K562 (cell line): ENCODE measurements around the gene CDC14A. TPM values are rescaled to one million over a fixed set of nuclear protein-coding genes. Genes with fewer than 3 reads are reported as not detected.

ENCODE experiments used
- ATF4 ChIP-seq: fragments of 450-650 bp; formaldehyde crosslinking; IDR thresholded peaks from 2 replicates; pipeline ENCODE4 v1.4.0; 2022; ENCODE audit warnings: mild to moderate bottlenecking, moderate library complexity
- CEBPG ChIP-seq, 3 experiments: fragments of 200-800 bp in 1 of 3; sonication (Bioruptor generic) in 1 of 3; sonication (generic) in 1 of 3; formaldehyde crosslinking in 1 of 3; IDR thresholded peaks in 2 of 3; conservative IDR thresholded peaks in 1 of 3; 2 replicates each; pipeline versions ENCODE4 v1.6.1 to v1.8.0; 2016 to 2022; ENCODE audit warnings: missing compliant biosample characterization in 2 of 3, missing genetic modification characterization in 2 of 3, mild to moderate bottlenecking in 1 of 3, missing genetic modification reagents in 1 of 3
- EZH2 ChIP-seq: IDR thresholded peaks from 2 replicates; pipeline ENCODE4 v1.6.1; 2012; ENCODE audit warnings: low read depth, mild to moderate bottlenecking, inconsistent platforms, low read length, borderline replicate concordance
- FOXJ2 ChIP-seq: fragments of 200-800 bp; sonication (Bioruptor generic); IDR thresholded peaks from 2 replicates; pipeline ENCODE4 v1.6.1; 2016; ENCODE audit warnings: missing genetic modification characterization, missing compliant biosample characterization
- GATAD2A ChIP-seq: fragments of 450-650 bp; IDR thresholded peaks from 2 replicates; pipeline ENCODE4 v1.6.1; 2017
- IRF2 ChIP-seq: sonication (generic); formaldehyde crosslinking; IDR thresholded peaks from 2 replicates; pipeline ENCODE4 v1.8.1; 2022; ENCODE audit warnings: mild to moderate bottlenecking, missing genetic modification reagents
- KLF6 ChIP-seq: fragments of 250-450 bp; sonication (Bioruptor Pico); IDR thresholded peaks from 2 replicates; pipeline ENCODE4 v1.4.0; 2020; ENCODE audit warnings: mild to moderate bottlenecking, moderate library complexity, borderline replicate concordance
- PCBP1 ChIP-seq: fragments of 200-400 bp; formaldehyde crosslinking; IDR thresholded peaks from 2 replicates; pipeline ENCODE4 v1.6.1; 2018; ENCODE audit warnings: mild to moderate bottlenecking, low read depth, low read length; ENCODE audit not compliant: poor library complexity, severe bottlenecking
- POLR2H ChIP-seq: IDR thresholded peaks from 2 replicates; pipeline ENCODE4 v1.6.1; 2016; ENCODE audit warnings: missing genetic modification characterization, low read depth, mild to moderate bottlenecking, control low read depth, missing compliant biosample characterization, moderate library complexity
- RREB1 ChIP-seq: fragments of 250-450 bp; sonication (Bioruptor Pico); IDR thresholded peaks from 2 replicates; pipeline ENCODE4 v1.4.0; 2020
- ZC3H4 ChIP-seq: sonication (generic); formaldehyde crosslinking; IDR thresholded peaks from 2 replicates; pipeline ENCODE4 v1.9.0; 2021; ENCODE audit warnings: missing genetic modification reagents, borderline replicate concordance
- ZFP1 ChIP-seq: fragments of 450-650 bp; formaldehyde crosslinking; IDR thresholded peaks from 2 replicates; pipeline ENCODE4 v1.4.0; 2020; ENCODE audit warnings: mild to moderate bottlenecking, mixed read lengths
- ZNF184 ChIP-seq: sonication (generic); formaldehyde crosslinking; IDR thresholded peaks from 2 replicates; pipeline ENCODE4 v1.5.0; 2020; ENCODE audit warnings: missing genetic modification reagents
- ZNF764 ChIP-seq: fragments of 250-450 bp; sonication (Bioruptor Pico); IDR thresholded peaks from 2 replicates; pipeline ENCODE4 v1.4.0; 2020; ENCODE audit warnings: low read depth, mild to moderate bottlenecking, moderate library complexity
- ZZZ3 ChIP-seq: fragments of 450-650 bp; IDR thresholded peaks from 2 replicates; pipeline ENCODE4 v1.6.1; 2016; ENCODE audit warnings: antibody characterized with exemption, mild to moderate bottlenecking, moderate library complexity
- polyA plus RNA-seq, 8 experiments: library from polyadenylated mRNA; depleted of rRNA in 4 of 8; stranded (reverse) in 5 of 8; unstranded in 3 of 8; fragments of >200 nt; fragmentation: Nextera tagmentation in 2 of 8; fragmentation: Illumina TruSeq in 1 of 8; extraction: Ambion mirVana in 2 of 8; extraction: Trizol in 1 of 8; gene quantifications; 2 replicates each; pipeline versions ENCODE4 v1.2.1 to v1.2.3, GENCODE V29; 2011 to 2014; ENCODE audit warnings: inconsistent platforms in 1 of 8, missing spikeins in 1 of 8
- total RNA-seq, 7 experiments: library from RNA; depleted of rRNA in 6 of 7; stranded (reverse); fragments of >200 nt in 6 of 7; fragmentation: Illumina TruSeq in 2 of 7; extraction: Trizol in 2 of 7; gene quantifications; 2 replicates each; pipeline versions ENCODE4 v1.2.1 to v1.2.3, GENCODE V29; 2011 to 2021; ENCODE audit warnings: low replicate concordance in 1 of 7
- TF ChIP-seq, protein P1 (sequence below): sonication (generic); formaldehyde crosslinking; IDR thresholded peaks from 2 replicates; pipeline ENCODE4 v1.8.0; 2022; ENCODE audit warnings: mild to moderate bottlenecking, missing genetic modification reagents

CDC14A gene
- total and polyA plus RNA-seq, 9 of the 15 experiments (the other 6 are each of a cell fraction or from before 2014, with no cell fraction given): 17.0 to 74.3 (median 33.4) TPM

- TF ChIP-seq POLR2H (tag) (peak; percentile 67), ZNF764 (CRISPR knock-in tag) (no peak), ZNF184 (CRISPR knock-in tag) (no peak), ZC3H4 (CRISPR knock-in tag) (no peak), ZFP1 (CRISPR knock-in tag) (no peak), KLF6 (no peak), EZH2 (no peak), GATAD2A (no peak), ATF4 (CRISPR knock-in tag) (peak; percentile 82; the same call in 1 of the 2 replicates), IRF2 (CRISPR knock-in tag) (no peak), ZZZ3 (no peak), PCBP1 (no peak), RREB1 (CRISPR knock-in tag) (no peak), FOXJ2 (tag) (no peak), CEBPG (CRISPR knock-in tag; IDR thresholded peaks at IDR 0.05) (peak; percentile 87), CEBPG (tag; conservative IDR thresholded peaks at IDR 0.05 in 1 of 2, IDR thresholded peaks at IDR 0.05 in 1 of 2) (peak; percentile 97 to 98)
- TF ChIP-seq, protein P1, sequence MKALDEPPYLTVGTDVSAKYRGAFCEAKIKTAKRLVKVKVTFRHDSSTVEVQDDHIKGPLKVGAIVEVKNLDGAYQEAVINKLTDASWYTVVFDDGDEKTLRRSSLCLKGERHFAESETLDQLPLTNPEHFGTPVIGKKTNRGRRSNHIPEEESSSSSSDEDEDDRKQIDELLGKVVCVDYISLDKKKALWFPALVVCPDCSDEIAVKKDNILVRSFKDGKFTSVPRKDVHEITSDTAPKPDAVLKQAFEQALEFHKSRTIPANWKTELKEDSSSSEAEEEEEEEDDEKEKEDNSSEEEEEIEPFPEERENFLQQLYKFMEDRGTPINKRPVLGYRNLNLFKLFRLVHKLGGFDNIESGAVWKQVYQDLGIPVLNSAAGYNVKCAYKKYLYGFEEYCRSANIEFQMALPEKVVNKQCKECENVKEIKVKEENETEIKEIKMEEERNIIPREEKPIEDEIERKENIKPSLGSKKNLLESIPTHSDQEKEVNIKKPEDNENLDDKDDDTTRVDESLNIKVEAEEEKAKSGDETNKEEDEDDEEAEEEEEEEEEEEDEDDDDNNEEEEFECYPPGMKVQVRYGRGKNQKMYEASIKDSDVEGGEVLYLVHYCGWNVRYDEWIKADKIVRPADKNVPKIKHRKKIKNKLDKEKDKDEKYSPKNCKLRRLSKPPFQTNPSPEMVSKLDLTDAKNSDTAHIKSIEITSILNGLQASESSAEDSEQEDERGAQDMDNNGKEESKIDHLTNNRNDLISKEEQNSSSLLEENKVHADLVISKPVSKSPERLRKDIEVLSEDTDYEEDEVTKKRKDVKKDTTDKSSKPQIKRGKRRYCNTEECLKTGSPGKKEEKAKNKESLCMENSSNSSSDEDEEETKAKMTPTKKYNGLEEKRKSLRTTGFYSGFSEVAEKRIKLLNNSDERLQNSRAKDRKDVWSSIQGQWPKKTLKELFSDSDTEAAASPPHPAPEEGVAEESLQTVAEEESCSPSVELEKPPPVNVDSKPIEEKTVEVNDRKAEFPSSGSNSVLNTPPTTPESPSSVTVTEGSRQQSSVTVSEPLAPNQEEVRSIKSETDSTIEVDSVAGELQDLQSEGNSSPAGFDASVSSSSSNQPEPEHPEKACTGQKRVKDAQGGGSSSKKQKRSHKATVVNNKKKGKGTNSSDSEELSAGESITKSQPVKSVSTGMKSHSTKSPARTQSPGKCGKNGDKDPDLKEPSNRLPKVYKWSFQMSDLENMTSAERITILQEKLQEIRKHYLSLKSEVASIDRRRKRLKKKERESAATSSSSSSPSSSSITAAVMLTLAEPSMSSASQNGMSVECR (CRISPR knock-in tag): no peak
Observed at GRCh38 chr1:100322436-100323211, 29.7 kb upstream of the CDC14A start (continued).
